OCI-LY7 (cell line): ENCODE data around the gene GRWD1.

Source experiments
- CTCF ChIP-seq: fragments of 200-600 bp; sonication (generic); conservative IDR thresholded peaks from 2 replicates; pipeline ENCODE4 v1.5.1; 2014; ENCODE audit warnings: mild to moderate bottlenecking, antibody characterized with exemption, low read length, moderate library complexity, mixed read lengths
- EZH2phosphoT487 ChIP-seq: fragments of 200-600 bp; sonication (generic); IDR thresholded peaks from 2 replicates; pipeline ENCODE4 v1.6.1; 2018; ENCODE audit warnings: low read depth, borderline replicate concordance, mild to moderate bottlenecking, mixed run types, antibody characterized with exemption, low read length, moderate library complexity, mixed read lengths

DNA sequence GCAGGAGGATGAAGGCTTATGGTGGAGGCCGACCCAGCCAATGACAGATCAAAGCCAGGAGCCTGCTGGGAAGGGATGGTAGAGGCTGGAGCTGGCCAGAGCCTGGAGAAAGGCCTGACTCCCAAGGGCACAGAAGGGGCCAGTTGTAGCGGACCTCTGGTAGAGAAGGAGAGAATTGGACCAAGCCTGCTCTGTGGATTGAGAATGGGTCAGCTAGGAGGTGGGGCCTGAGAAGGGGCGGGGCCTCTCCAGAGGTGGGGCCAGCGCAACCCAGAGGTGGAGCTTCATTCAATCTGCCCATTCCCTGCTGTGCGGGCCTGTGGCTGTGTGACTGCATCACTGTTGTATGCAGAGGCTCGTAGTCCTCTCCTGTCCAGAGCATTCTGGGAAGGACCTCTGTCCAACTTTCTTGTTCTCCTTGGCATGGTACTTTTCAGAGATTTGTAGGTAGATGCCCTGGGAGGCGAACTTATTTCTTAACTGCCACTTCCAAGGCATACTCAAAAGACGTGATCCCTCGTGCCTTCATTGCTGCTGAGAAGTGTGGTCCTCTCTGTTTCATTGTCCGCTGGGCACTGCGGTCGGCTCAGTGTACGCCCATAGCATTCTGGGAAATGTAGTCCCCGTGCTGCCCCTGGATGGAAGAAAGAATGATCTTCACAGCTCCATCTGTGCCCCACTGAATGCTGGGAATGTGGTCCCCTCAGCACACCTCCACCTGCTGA is 45.6 kb upstream of the GRWD1 start:
- TF ChIP-seq CTCF = no peak
- TF ChIP-seq EZH2phosphoT487 = no peak
